ENCODE data around the gene PHC1.

The PHC1 gene

DNA sequence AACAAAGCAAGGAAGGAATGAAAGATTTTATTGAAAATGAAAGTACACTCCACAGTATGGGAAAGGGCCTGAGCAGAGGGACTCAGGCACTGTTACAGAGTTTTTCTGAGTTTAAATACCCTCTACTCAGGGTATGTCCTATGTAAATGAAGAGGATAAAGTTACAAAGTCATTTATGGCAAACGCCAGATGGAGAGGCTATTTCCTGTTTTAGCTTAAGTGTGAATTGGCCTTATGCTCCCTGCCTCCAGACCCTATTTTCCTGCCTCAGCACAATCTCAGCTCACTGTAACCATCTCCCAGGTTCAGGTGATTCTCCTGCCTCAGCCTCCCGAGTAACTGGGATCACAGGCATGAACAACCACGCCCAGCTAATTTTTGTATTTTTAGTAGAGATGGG is 6.8 kb upstream of the PHC1 start:
- TF ChIP-seq, protein P1, sequence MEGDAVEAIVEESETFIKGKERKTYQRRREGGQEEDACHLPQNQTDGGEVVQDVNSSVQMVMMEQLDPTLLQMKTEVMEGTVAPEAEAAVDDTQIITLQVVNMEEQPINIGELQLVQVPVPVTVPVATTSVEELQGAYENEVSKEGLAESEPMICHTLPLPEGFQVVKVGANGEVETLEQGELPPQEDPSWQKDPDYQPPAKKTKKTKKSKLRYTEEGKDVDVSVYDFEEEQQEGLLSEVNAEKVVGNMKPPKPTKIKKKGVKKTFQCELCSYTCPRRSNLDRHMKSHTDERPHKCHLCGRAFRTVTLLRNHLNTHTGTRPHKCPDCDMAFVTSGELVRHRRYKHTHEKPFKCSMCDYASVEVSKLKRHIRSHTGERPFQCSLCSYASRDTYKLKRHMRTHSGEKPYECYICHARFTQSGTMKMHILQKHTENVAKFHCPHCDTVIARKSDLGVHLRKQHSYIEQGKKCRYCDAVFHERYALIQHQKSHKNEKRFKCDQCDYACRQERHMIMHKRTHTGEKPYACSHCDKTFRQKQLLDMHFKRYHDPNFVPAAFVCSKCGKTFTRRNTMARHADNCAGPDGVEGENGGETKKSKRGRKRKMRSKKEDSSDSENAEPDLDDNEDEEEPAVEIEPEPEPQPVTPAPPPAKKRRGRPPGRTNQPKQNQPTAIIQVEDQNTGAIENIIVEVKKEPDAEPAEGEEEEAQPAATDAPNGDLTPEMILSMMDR (IDR thresholded peaks at IDR 0.05; ENCODE audit: borderline replicate concordance, control extremely low read depth, extremely low read depth, insufficient read depth, missing control alignments) = no peak
- no peak for DNase-seq (ENCODE audit: low spot score)
- in situ Hi-C loops (cut with MboI; ENCODE audit: low sequenced_read_pairs, unreplicated experiment) = no loop called here

DNA sequence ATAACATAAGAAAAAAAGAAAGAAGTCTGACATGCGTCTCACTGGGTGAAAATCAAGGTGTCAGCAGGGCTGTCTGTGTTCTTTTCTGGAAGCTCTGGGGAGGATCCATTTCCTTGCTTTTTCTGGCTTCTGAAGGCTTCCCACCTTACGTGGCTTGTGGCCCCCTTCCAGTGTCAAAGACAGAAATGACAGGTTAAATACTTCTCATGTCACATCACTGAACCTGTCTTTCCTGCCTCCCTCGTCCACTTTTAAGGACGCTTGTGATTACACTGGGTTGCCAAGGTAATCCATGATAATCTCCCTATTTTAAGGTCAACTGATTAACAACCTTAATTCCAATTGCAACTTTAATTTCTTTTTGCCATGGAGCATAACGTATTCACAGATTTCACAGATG is 4.6 kb upstream of the PHC1 start:
- in situ Hi-C loops (cut with MboI; ENCODE audit: low sequenced_read_pairs, unreplicated experiment) = no loop called here
- no peak for DNase-seq (ENCODE audit: low spot score)
- TF ChIP-seq, protein P1 (IDR thresholded peaks at IDR 0.05; ENCODE audit: borderline replicate concordance, control extremely low read depth, extremely low read depth, insufficient read depth, missing control alignments) = no peak

DNA sequence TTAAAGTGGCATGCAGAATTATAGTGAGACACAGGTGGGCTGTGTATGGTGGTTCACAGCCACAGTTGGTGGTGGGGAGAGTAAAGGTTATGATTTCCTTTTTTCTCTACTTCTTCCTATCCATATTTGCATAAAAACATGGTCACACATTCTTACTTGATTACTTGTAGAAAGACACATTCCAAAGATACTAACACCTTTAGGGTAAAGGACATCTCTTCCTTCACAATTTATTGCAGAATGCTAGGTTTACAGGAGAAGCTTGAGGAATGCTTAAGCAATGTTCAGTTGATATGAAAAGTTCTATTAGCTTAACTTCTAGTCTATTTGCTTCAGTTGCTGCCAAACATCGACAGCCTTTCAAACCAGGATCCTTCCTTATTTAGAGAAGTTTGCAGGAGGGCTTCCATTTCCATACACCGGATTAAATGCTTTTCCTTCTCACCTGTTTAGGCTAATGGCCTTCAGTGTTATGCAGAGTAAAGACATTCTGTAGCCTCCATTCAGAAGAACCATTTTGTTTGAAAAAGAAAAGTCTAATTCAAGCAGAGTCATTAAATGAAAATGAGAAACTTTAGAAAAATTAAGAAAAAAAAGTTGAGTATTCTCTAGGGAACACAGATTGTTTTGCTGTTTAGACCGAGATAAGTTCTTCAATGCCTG is 2.6 kb upstream of the PHC1 start:
- in situ Hi-C loops (cut with MboI; ENCODE audit: low sequenced_read_pairs, unreplicated experiment) = no loop called here
- no peak for DNase-seq (ENCODE audit: low spot score)
- TF ChIP-seq, protein P1 (IDR thresholded peaks at IDR 0.05; ENCODE audit: borderline replicate concordance, control extremely low read depth, extremely low read depth, insufficient read depth, missing control alignments) = no peak

DNA sequence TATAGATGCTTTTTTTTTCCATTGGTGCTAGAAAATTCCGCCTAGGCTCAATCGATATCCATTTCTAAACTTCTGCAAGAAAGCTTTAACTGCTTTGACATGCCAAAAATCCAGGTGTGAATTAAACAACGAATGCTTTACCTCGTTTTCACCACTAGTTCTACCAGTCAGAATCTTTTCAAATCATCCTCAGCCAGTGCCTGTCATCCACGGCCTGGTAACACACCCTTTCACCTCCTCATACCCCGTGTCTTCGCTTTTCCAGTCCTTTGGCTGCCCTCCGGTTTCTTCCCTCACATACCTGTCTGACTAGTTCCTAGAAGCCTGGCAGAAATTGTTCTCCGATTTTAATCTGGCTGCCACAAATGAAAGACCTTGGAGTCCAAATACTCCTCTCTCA is 1.4 kb upstream of the PHC1 start:
- DNase-seq (ENCODE audit: low spot score) = no peak
- in situ Hi-C loops (cut with MboI; ENCODE audit: low sequenced_read_pairs, unreplicated experiment) = no loop called here
- TF ChIP-seq, protein P1 (IDR thresholded peaks at IDR 0.05; ENCODE audit: borderline replicate concordance, control extremely low read depth, extremely low read depth, insufficient read depth, missing control alignments) = no peak

DNA sequence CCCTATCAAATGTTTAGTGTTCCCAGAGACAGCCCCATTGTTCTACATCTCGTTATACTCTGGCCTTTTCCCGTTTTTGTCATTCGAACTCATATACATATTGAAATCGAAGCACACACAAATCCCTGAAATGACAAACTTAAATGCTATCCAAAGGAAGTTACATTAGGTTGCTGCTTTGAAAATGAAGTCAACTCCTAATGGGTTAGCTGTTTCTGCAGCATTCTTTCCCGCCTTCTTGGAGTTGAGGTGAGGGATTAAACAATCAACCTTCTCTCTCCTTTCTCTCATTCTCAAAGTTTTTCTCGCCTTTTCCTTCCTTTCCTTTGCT is 642 bp upstream of the PHC1 start:
- TF ChIP-seq, protein P1 (IDR thresholded peaks at IDR 0.05; ENCODE audit: borderline replicate concordance, control extremely low read depth, extremely low read depth, insufficient read depth, missing control alignments) = no peak
- in situ Hi-C loops (cut with MboI; ENCODE audit: low sequenced_read_pairs, unreplicated experiment) = no loop called here
- no peak for DNase-seq (ENCODE audit: low spot score)

DNA sequence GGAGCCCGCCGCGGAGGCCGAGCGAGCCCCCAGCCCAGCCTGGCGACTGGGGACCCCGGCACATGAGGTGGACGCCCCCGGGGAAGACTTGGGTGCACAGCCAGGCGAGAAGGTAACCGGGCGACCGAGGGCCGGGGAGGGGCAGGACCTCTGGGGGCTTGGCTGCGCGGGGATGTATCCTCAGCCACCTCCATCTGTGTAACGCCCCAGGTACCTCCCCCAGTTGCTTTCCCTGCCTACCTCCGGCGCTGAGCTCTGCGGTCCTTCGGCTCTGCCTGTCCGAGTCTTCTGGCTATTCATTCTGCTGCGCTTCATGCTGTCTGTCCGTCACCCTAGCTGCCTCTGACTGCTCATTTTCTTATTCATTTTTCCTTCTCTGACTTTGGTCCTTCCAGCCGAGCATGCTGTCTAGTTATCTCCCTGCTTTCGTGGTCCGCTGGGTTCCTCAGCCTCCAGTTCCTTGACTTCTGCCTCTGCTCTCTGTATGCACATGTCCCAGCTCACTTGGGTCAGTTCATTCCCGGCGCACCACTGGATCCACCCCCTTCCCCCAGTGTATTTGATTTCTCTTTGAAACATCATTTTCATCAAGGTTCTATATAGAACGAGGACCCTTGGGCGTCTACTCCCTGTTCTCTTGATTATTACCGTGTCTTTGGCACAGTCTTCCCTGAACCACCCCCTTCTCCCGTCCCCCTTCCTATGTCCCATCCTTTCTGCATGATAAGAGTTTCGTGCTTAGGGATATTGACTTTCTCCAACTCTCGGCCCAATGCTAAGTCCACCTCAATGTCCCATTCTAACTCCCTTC is 612 bp downstream of the PHC1 start:
- DNase-seq (ENCODE audit: low spot score) = peak; percentile 84
- in situ Hi-C loops (cut with MboI; ENCODE audit: low sequenced_read_pairs, unreplicated experiment) = no loop called here
- TF ChIP-seq, protein P1 (IDR thresholded peaks at IDR 0.05; ENCODE audit: borderline replicate concordance, control extremely low read depth, extremely low read depth, insufficient read depth, missing control alignments) = no peak
